ENCODE results near the gene ARRB1. TPM values are rescaled to one million over a fixed set of nuclear protein-coding genes. Genes with fewer than 3 reads are reported as not detected.
"Not testable (repeated sequence)": the region's sequence is repeated elsewhere in the genome, so short reads cannot be mapped to it uniquely, and the experiment has no call there.

The ARRB1 gene
- total RNA-seq, 2 experiments from 2014 or later, result 15.7 to 16.6 TPM

GRCh38 chr11:75315439-75315805 is 36.0 kb downstream of the ARRB1 start:
- H3K36me3 Mint-ChIP-seq (ENCODE audit: low read depth), result no peaks in the 10 kb centered on the region
- intact Hi-C loops (cut with micrococcal nuclease), result no loop called here
- H3K27me3 Mint-ChIP-seq (ENCODE audit: low read depth), result no peaks in the 10 kb centered on the region
- no peak overlapping the region for H3K4me3 Mint-ChIP-seq
- no peaks in the 10 kb centered on the region for H3K9me3 Mint-ChIP-seq
- H3K27ac Mint-ChIP-seq, result no peak overlapping the region
- DNase-seq, result no peak
- H3K4me1 Mint-ChIP-seq (ENCODE audit: low read depth), result peaks cover 16% of the 10 kb centered on the region
- CTCF ChIA-PET, result interaction anchor here (0.6 kb wide), 1 partner anchor 344 kb away, joined by 5 read pairs; no protein-coding TSS in a partner anchor

GRCh38 chr11:75314771-75315438 is 36.6 kb downstream of the ARRB1 start:
- H3K4me1 Mint-ChIP-seq (ENCODE audit: low read depth), result peaks cover 16% of the 10 kb centered on the region
- no peak overlapping the region for H3K27ac Mint-ChIP-seq
- H3K9me3 Mint-ChIP-seq, result no peaks in the 10 kb centered on the region
- no peak for DNase-seq
- intact Hi-C loops (cut with micrococcal nuclease), result no loop called here
- no peaks in the 10 kb centered on the region for H3K27me3 Mint-ChIP-seq (ENCODE audit: low read depth)
- CTCF ChIA-PET, result interaction anchor here (0.6 to 1.6 kb wide), 2 partner anchors 18 to 343 kb away, joined by 3 to 5 read pairs; no protein-coding TSS in a partner anchor
- H3K36me3 Mint-ChIP-seq (ENCODE audit: low read depth), result no peaks in the 10 kb centered on the region
- no peak overlapping the region for H3K4me3 Mint-ChIP-seq

GRCh38 chr11:75313513-75314272 is 37.8 kb downstream of the ARRB1 start:
- no peaks in the 10 kb centered on the region for H3K27me3 Mint-ChIP-seq (ENCODE audit: low read depth)

GRCh38 chr11:75312346-75312745 is 39.1 kb downstream of the ARRB1 start:
- DNase-seq, result no peak
- CTCF ChIA-PET, result no interaction called here
- H3K9me3 Mint-ChIP-seq, result no peaks in the 10 kb centered on the region
- intact Hi-C loops (cut with micrococcal nuclease), result no loop called here
- no peaks in the 10 kb centered on the region for H3K27me3 Mint-ChIP-seq (ENCODE audit: low read depth)
- peaks cover 12% of the 10 kb centered on the region for H3K4me1 Mint-ChIP-seq (ENCODE audit: low read depth)
- no peaks in the 10 kb centered on the region for H3K36me3 Mint-ChIP-seq (ENCODE audit: low read depth)
- H3K27ac Mint-ChIP-seq, result no peak overlapping the region
- no peak overlapping the region for H3K4me3 Mint-ChIP-seq

More at GRCh38 chr11:75313513-75314272, 37.8 kb downstream of the ARRB1 start:
- no peaks in the 10 kb centered on the region for H3K9me3 Mint-ChIP-seq
- no peaks in the 10 kb centered on the region for H3K36me3 Mint-ChIP-seq (ENCODE audit: low read depth)
- CTCF ChIA-PET, result interaction anchor here (0.6 to 1.6 kb wide), 4 partner anchors 17 to 233 kb away, joined by 3 read pairs; no protein-coding TSS in a partner anchor
- no peak overlapping the region for H3K27ac Mint-ChIP-seq
- H3K4me1 Mint-ChIP-seq (ENCODE audit: low read depth), result peaks cover 16% of the 10 kb centered on the region
- DNase-seq, result no peak
- H3K4me3 Mint-ChIP-seq, result no peak overlapping the region
- intact Hi-C loops (cut with micrococcal nuclease), result no loop called here

- H3K4me1 Mint-ChIP-seq (ENCODE audit: low read depth), result peaks cover 12% of the 10 kb centered on the region
- intact Hi-C loops (cut with micrococcal nuclease), result no loop called here
- no peak overlapping the region for H3K4me3 Mint-ChIP-seq
- no peaks in the 10 kb centered on the region for H3K9me3 Mint-ChIP-seq
- CTCF ChIA-PET, result no interaction called here
- no peak overlapping the region for H3K27ac Mint-ChIP-seq
- no peaks in the 10 kb centered on the region for H3K36me3 Mint-ChIP-seq (ENCODE audit: low read depth)
- H3K27me3 Mint-ChIP-seq (ENCODE audit: low read depth), result no peaks in the 10 kb centered on the region
- no peak for DNase-seq
Observed at GRCh38 chr11:75311858-75312288, 39.6 kb downstream of the ARRB1 start.

- intact Hi-C loops (cut with micrococcal nuclease), result no loop called here
- CTCF ChIA-PET, result interaction anchor here (0.7 to 1.8 kb wide), 2 partner anchors 29 to 44 kb away, joined by 4 to 5 read pairs; no protein-coding TSS in a partner anchor
- peaks cover 15% of the 10 kb centered on the region for H3K4me1 Mint-ChIP-seq (ENCODE audit: low read depth)
- H3K36me3 Mint-ChIP-seq (ENCODE audit: low read depth), result no peaks in the 10 kb centered on the region
- H3K9me3 Mint-ChIP-seq, result no peaks in the 10 kb centered on the region
- H3K4me3 Mint-ChIP-seq, result no peak overlapping the region
- H3K27me3 Mint-ChIP-seq (ENCODE audit: low read depth), result no peaks in the 10 kb centered on the region
- no peak for DNase-seq
- H3K27ac Mint-ChIP-seq, result no peak overlapping the region
Observed at GRCh38 chr11:75308986-75309385, 42.5 kb downstream of the ARRB1 start.

- DNase-seq, result no peak
- Mint-ChIP-seq H3K27ac (no peak overlapping the region), H3K4me1 (ENCODE audit: low read depth) (peaks cover 17% of the 10 kb centered on the region), H3K27me3 (ENCODE audit: low read depth) (no peaks in the 10 kb centered on the region), H3K9me3 (no peaks in the 10 kb centered on the region), H3K4me3 (no peak overlapping the region), H3K36me3 (ENCODE audit: low read depth) (no peaks in the 10 kb centered on the region)
- intact Hi-C loops (cut with micrococcal nuclease), result no loop called here
- CTCF ChIA-PET, result interaction anchor here (1.8 kb wide), 1 partner anchor 28 kb away, joined by 4 read pairs; no protein-coding TSS in a partner anchor
Observed at GRCh38 chr11:75308116-75308515, 43.3 kb downstream of the ARRB1 start.

GRCh38 chr11:75307058-75307457 is 44.4 kb downstream of the ARRB1 start:
- no peaks in the 10 kb centered on the region for H3K9me3 Mint-ChIP-seq
- CTCF ChIA-PET, result no interaction called here
- no peaks in the 10 kb centered on the region for H3K36me3 Mint-ChIP-seq (ENCODE audit: low read depth)
- no peak overlapping the region for H3K27ac Mint-ChIP-seq
- intact Hi-C loops (cut with micrococcal nuclease), result no loop called here
- H3K4me3 Mint-ChIP-seq, result no peak overlapping the region
- peaks cover 14% of the 10 kb centered on the region for H3K4me1 Mint-ChIP-seq (ENCODE audit: low read depth)
- H3K27me3 Mint-ChIP-seq (ENCODE audit: low read depth), result no peaks in the 10 kb centered on the region
- no peak for DNase-seq

- no peak overlapping the region for H3K27ac Mint-ChIP-seq
- CTCF ChIA-PET, result no interaction called here
- no peaks in the 10 kb centered on the region for H3K27me3 Mint-ChIP-seq (ENCODE audit: low read depth)
- no peaks in the 10 kb centered on the region for H3K36me3 Mint-ChIP-seq (ENCODE audit: low read depth)
- intact Hi-C loops (cut with micrococcal nuclease), result no loop called here
- DNase-seq, result no peak
- H3K4me1 Mint-ChIP-seq (ENCODE audit: low read depth), result peaks cover 14% of the 10 kb centered on the region
- no peaks in the 10 kb centered on the region for H3K9me3 Mint-ChIP-seq
- H3K4me3 Mint-ChIP-seq, result no peak overlapping the region
Observed at GRCh38 chr11:75306529-75306928, 44.9 kb downstream of the ARRB1 start.

GRCh38 chr11:75305993-75306392 is 45.5 kb downstream of the ARRB1 start:
- Mint-ChIP-seq H3K27me3 (ENCODE audit: low read depth) (no peaks in the 10 kb centered on the region), H3K9me3 (no peaks in the 10 kb centered on the region), H3K27ac (no peak overlapping the region), H3K4me3 (no peak overlapping the region), H3K4me1 (ENCODE audit: low read depth) (peaks cover 14% of the 10 kb centered on the region), H3K36me3 (ENCODE audit: low read depth) (no peaks in the 10 kb centered on the region)
- no peak for DNase-seq
- CTCF ChIA-PET, result interaction anchor here (1.1 kb wide), 1 partner anchor 165 kb away, joined by 3 read pairs; no protein-coding TSS in a partner anchor
- intact Hi-C loops (cut with micrococcal nuclease), result no loop called here

GRCh38 chr11:75305452-75305851 is 46.0 kb downstream of the ARRB1 start:
- no peaks in the 10 kb centered on the region for H3K27me3 Mint-ChIP-seq (ENCODE audit: low read depth)
- DNase-seq, result no peak
- peaks cover 14% of the 10 kb centered on the region for H3K4me1 Mint-ChIP-seq (ENCODE audit: low read depth)
- H3K27ac Mint-ChIP-seq, result no peak overlapping the region
- CTCF ChIA-PET, result interaction anchor here (0.8 to 1.1 kb wide), 2 partner anchors 78 to 165 kb away, joined by 3 read pairs; no protein-coding TSS in a partner anchor
- intact Hi-C loops (cut with micrococcal nuclease), result no loop called here
- H3K4me3 Mint-ChIP-seq, result no peak overlapping the region
- H3K9me3 Mint-ChIP-seq, result no peaks in the 10 kb centered on the region
- no peaks in the 10 kb centered on the region for H3K36me3 Mint-ChIP-seq (ENCODE audit: low read depth)

- H3K36me3 Mint-ChIP-seq (ENCODE audit: low read depth); H3K27ac Mint-ChIP-seq; H3K9me3 Mint-ChIP-seq: not testable (repeated sequence)
Observed at GRCh38 chr11:75304941-75305340, 46.5 kb downstream of the ARRB1 start.

More at GRCh38 chr11:75304941-75305340, 46.5 kb downstream of the ARRB1 start:
- peaks cover 14% of the 10 kb centered on the region for H3K4me1 Mint-ChIP-seq (ENCODE audit: low read depth)
- CTCF ChIA-PET, result interaction anchor here (0.8 to 1.1 kb wide), 2 partner anchors 79 to 164 kb away, joined by 3 read pairs; no protein-coding TSS in a partner anchor
- intact Hi-C loops (cut with micrococcal nuclease); H3K27me3 Mint-ChIP-seq (ENCODE audit: low read depth); H3K4me3 Mint-ChIP-seq; DNase-seq: not testable (repeated sequence)
